GM23248 (cell line): Measurements from ENCODE around the gene RAB33B. TPM values are rescaled to one million over a fixed set of nuclear protein-coding genes. Genes with fewer than 3 reads are reported as not detected.

Experiments
- DNase-seq: peaks from one replicate; pipeline ENCODE4 v3.0.0-alpha.2; 2015
- H2AFZ ChIP-seq: fragments of 200-600 bp; sonication (generic); 2 replicates; pipeline ENCODE4 v1.6.1; 2016; ENCODE audit warnings: antibody characterized with exemption
- H3F3A ChIP-seq: fragments of 200-600 bp; sonication (generic); 2 replicates; pipeline ENCODE4 v1.6.1; 2016; ENCODE audit warnings: mild to moderate bottlenecking, antibody characterized with exemption, mixed run types; ENCODE audit not compliant: insufficient read depth
- H3K27ac ChIP-seq: fragments of 200-600 bp; sonication (generic); 2 replicates; pipeline ENCODE4 v1.5.1; 2016; ENCODE audit warnings: mild to moderate bottlenecking
- H3K27me3 ChIP-seq: fragments of 200-600 bp; sonication (generic); replicated peaks from 2 replicates; pipeline ENCODE4 v1.6.1; 2016; ENCODE audit warnings: mild to moderate bottlenecking; ENCODE audit not compliant: insufficient read depth
- H3K36me3 ChIP-seq: fragments of 200-600 bp; sonication (generic); 2 replicates; pipeline ENCODE4 v1.6.1; 2016; ENCODE audit warnings: low read depth, mild to moderate bottlenecking
- H3K4me1 ChIP-seq: fragments of 200-600 bp; sonication (generic); 2 replicates; pipeline ENCODE4 v1.6.1; 2016; ENCODE audit warnings: mild to moderate bottlenecking; ENCODE audit not compliant: insufficient read depth
- H3K4me2 ChIP-seq: fragments of 200-600 bp; sonication (generic); one replicate; pipeline ENCODE4 v1.6.1; 2016; ENCODE audit warnings: mild to moderate bottlenecking; ENCODE audit not compliant: unreplicated experiment
- H3K4me3 ChIP-seq: fragments of 200-600 bp; sonication (generic); 2 replicates; pipeline ENCODE4 v1.5.1; 2016; ENCODE audit warnings: mild to moderate bottlenecking
- H3K79me2 ChIP-seq: fragments of 200-600 bp; sonication (generic); 2 replicates; pipeline ENCODE4 v1.6.1; 2016; ENCODE audit warnings: mild to moderate bottlenecking; ENCODE audit not compliant: insufficient read depth
- H3K9ac ChIP-seq: fragments of 200-600 bp; sonication (generic); 2 replicates; pipeline ENCODE4 v1.6.1; 2016; ENCODE audit warnings: mild to moderate bottlenecking
- H3K9me2 ChIP-seq: fragments of 200-600 bp; sonication (generic); 2 replicates; pipeline ENCODE4 v1.6.1; 2016; ENCODE audit warnings: mixed run types, mild to moderate bottlenecking, moderate library complexity; ENCODE audit not compliant: insufficient read depth
- H3K9me3 ChIP-seq: fragments of 200-600 bp; sonication (generic); one replicate; pipeline ENCODE4 v1.6.1; 2017; ENCODE audit warnings: low read depth
- H4K20me1 ChIP-seq: fragments of 200-600 bp; sonication (generic); 2 replicates; pipeline ENCODE4 v1.6.0; 2016; ENCODE audit not compliant: insufficient read depth
- EZH2 ChIP-seq: fragments of 200-600 bp; sonication (generic); IDR thresholded peaks from 2 replicates; pipeline ENCODE4 v1.6.1; 2018; ENCODE audit warnings: antibody characterized with exemption, mild to moderate bottlenecking; ENCODE audit not compliant: insufficient read depth, poor library complexity, severe bottlenecking
- EZH2phosphoT487 ChIP-seq: fragments of 200-600 bp; sonication (generic); IDR thresholded peaks from 2 replicates; pipeline ENCODE4 v1.6.1; 2018; ENCODE audit warnings: antibody characterized with exemption, moderate library complexity, mild to moderate bottlenecking, low read depth; ENCODE audit not compliant: insufficient read depth
- WGBS, 2 experiments: methylation state at CpG; one replicate each; pipeline ENCODE4 v1.1.6; 2015 to 2017; ENCODE audit warnings: low lambda C conversion rate in 2 of 2, low coverage in 1 of 2; ENCODE audit errors: missing lambda C conversion rate in 2 of 2; 5-methylcytosine and 5-hydroxymethylcytosine counted together
- in situ Hi-C: fragments of 300-500 bp; cut with MboI; formaldehyde crosslinking; loops from 2 replicates; pipeline ENCODE4 v1.15.0; 2020
- polyA plus RNA-seq: library from polyadenylated mRNA; unstranded; fragments of >200 nt; fragmentation: Nextera tagmentation; extraction: Ambion mirVana; gene quantifications from 2 replicates; pipeline ENCODE4 v1.2.1, GENCODE V29; 2016
- total RNA-seq: library from RNA; depleted of rRNA; stranded (reverse); fragments of >200 nt; shearing (Covaris generic); gene quantifications from 2 replicates; pipeline ENCODE4 v1.2.3, GENCODE V29; 2014

Gene RAB33B
- total and polyA plus RNA-seq, 2 experiments from 2014 or later = 11.6 to 13.2 TPM

- TF ChIP-seq EZH2phosphoT487 (no peak), EZH2 (no peak)
- DNase-seq = no peak
- WGBS, 2 experiments = 38 to 56% methylated on average over 1 of the region's 1 CpG
- no peaks in the 10 kb centered on the region for H3K9me3 ChIP-seq
- in situ Hi-C loops = no loop called here
- H3K9me2 ChIP-seq = no peaks in the 10 kb centered on the region
- H3K79me2 ChIP-seq = peaks cover 60% of the 10 kb centered on the region
- no peaks in the 10 kb centered on the region for H3K36me3 ChIP-seq
- H3K4me3 ChIP-seq = peak overlapping the region; percentile 85
- H3K27me3 ChIP-seq = no peaks in the 10 kb centered on the region
- H3K27ac ChIP-seq = peak overlapping the region; percentile 87
- H3K9ac ChIP-seq = peak overlapping the region; percentile 90
- H3F3A ChIP-seq = peaks cover 19% of the 10 kb centered on the region
- H4K20me1 ChIP-seq = no peaks in the 10 kb centered on the region
- H3K4me1 ChIP-seq = peaks cover 32% of the 10 kb centered on the region
- H2AFZ ChIP-seq = peak overlapping the region; percentile 88; the same call in 1 of the 2 replicates
- H3K4me2 ChIP-seq = peak overlapping the region; percentile 85
Measured at GRCh38 chr4:139451997-139452396, 1.9 kb upstream of the RAB33B start.

DNA sequence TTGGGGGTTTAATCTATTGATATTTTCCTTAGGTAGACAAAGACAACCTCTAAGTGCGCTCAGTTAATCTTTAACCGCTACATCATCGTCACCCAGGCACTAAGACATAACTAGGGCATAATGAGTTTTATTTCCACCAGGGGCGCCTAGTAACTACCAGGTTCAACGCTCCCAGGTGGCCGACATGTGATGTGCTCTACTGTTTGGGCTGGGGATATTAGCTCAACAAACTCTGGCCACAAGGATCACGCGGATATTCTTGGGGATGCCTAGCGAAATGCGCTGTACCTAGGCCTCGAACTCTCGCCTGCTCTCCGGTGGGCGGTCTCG lies 915 bp upstream of the RAB33B start:
- no peak for TF ChIP-seq EZH2
- peak overlapping the region; percentile 85 for H3K4me3 ChIP-seq
- in situ Hi-C loops = no loop called here
- peaks cover 70% of the 10 kb centered on the region for H3K79me2 ChIP-seq
- peak overlapping the region; percentile 85 for H3K4me2 ChIP-seq
- H3K9ac ChIP-seq = peak overlapping the region; percentile 90
- no peaks in the 10 kb centered on the region for H3K36me3 ChIP-seq
- H3K27ac ChIP-seq = peak overlapping the region; percentile 87
- peak overlapping the region; percentile 88 for H2AFZ ChIP-seq
- no peaks in the 10 kb centered on the region for H3K9me3 ChIP-seq
- H3F3A ChIP-seq = peaks cover 19% of the 10 kb centered on the region
- peaks cover 42% of the 10 kb centered on the region for H3K4me1 ChIP-seq
- H4K20me1 ChIP-seq = no peaks in the 10 kb centered on the region
- WGBS, 2 experiments = 0 to 1% methylated on average over 15 of the region's 15 CpGs
- H3K9me2 ChIP-seq = no peaks in the 10 kb centered on the region
- H3K27me3 ChIP-seq = no peaks in the 10 kb centered on the region
- peak; percentile 89 for DNase-seq

DNA sequence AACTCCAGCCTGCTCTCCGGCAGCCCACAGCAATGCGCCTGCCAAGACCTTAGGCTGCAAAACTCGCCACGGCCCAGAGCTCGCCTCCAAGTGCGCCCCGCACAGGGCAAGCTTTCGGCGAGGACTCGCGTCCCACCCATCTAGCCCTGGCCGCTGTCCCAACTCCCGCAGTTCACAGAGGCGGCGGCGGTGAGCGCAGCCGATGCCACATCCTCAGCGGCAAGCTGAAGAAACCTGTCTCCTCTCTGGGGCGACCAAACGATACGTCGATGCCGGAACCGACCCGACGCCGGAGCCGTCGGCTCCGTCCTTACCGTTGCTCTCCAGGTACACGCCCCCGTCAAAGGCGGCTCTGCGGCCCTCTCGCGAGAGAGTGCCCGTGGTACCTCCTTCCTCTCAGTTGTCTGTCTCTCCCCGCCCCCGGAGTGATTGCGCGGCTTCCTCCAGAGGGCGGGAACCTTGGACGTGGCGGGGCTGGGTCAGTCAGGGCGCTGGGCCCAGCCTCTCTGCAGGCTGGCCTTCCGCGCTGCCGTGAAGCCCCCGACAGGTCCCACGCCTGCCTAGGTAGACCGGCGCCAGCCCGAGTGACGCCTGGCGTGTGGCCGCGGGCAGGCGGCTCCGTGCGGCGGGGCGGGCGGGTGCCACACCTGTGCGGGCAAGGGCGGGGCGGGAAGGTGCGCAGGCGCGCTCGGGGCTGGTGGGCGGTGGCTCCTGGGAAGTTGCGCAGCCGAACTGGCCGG lies 380 bp upstream of the RAB33B start:
- no peaks in the 10 kb centered on the region for H4K20me1 ChIP-seq

DNA sequence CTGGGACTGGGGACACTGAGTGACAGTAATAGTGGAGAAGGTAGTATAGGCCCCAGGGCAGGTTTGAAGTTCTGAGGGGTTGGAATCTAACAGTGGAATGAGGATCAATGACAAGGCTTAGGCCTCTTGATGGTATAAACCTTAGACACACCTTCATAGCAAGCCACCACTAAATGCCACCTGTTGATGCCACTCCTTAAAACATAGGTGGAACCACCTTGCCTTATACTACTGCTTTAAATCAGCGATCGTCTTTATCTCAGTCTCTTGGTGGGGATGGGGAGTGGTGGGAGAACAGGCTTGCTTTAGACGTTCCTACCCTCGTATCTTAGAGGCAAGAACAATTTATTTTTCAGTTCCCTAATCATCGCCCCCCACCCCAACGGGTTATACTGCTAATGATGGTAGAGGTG lies 1.2 kb downstream of the RAB33B start:
- Histone ChIP-seq H2AFZ (peak overlapping the region; percentile 88; the same call in 1 of the 2 replicates), H3K79me2 (peaks cover 84% of the 10 kb centered on the region), H3K36me3 (no peaks in the 10 kb centered on the region), H3K27me3 (no peaks in the 10 kb centered on the region), H3K4me2 (peak overlapping the region; percentile 96), H3K4me1 (peaks cover 51% of the 10 kb centered on the region), H3F3A (peaks cover 19% of the 10 kb centered on the region), H3K9me3 (no peaks in the 10 kb centered on the region), H3K4me3 (peak overlapping the region; percentile 85), H3K9me2 (no peaks in the 10 kb centered on the region), H4K20me1 (no peaks in the 10 kb centered on the region), H3K27ac (no peak overlapping the region), H3K9ac (peak overlapping the region; percentile 90)
- in situ Hi-C loops = no loop called here
- DNase-seq = no peak
- TF ChIP-seq EZH2phosphoT487 (no peak), EZH2 (no peak)
- WGBS, 2 experiments = 23 to 26% methylated on average over 6 of the region's 6 CpGs

More for the DNA sequence above, 380 bp upstream of the RAB33B start:
- Histone ChIP-seq H3K4me3 (peak overlapping the region; percentile 85), H3K4me1 (peaks cover 44% of the 10 kb centered on the region), H3K79me2 (peaks cover 75% of the 10 kb centered on the region), H3F3A (peaks cover 19% of the 10 kb centered on the region), H3K9me2 (no peaks in the 10 kb centered on the region), H3K27me3 (no peaks in the 10 kb centered on the region), H3K36me3 (no peaks in the 10 kb centered on the region), H3K9me3 (no peaks in the 10 kb centered on the region), H2AFZ (peak overlapping the region; percentile 88), H3K27ac (peak overlapping the region; percentile 87), H3K4me2 (peak overlapping the region; percentile 96), H3K9ac (peak overlapping the region; percentile 90)
- TF ChIP-seq EZH2 (no peak), EZH2phosphoT487 (no peak)
- WGBS, 2 experiments = 0 to 2% methylated on average over 47 to 57 of the region's 76 CpGs
- in situ Hi-C loops = no loop called here
- peak; percentile 99 for DNase-seq
